ENCODE measurements around the gene SMOC2. TPM values are rescaled to one million over a fixed set of nuclear protein-coding genes. Genes with fewer than 3 reads are reported as not detected.

SMOC2 gene
- total RNA-seq, 2 donors from 2014 or later = 25.6 to 29.6 TPM

GRCh38 chr6:168452685-168453377, 11.8 kb downstream of the SMOC2 start:
- no peak overlapping the region for H3K27ac ChIP-seq
- H3K4me3 ChIP-seq = no peak overlapping the region
- no peaks in the 10 kb centered on the region for H3K27me3 ChIP-seq
- TF ChIP-seq CTCF (IDR thresholded peaks at IDR 0.05) = no peak
- H3K9me3 ChIP-seq = no peaks in the 10 kb centered on the region
- DNase-seq = no peak
- intact Hi-C loops (cut with DNase I) = no loop called here
- no peaks in the 10 kb centered on the region for H3K36me3 ChIP-seq
- peak overlapping the region in 1 of 2 donors; percentile 14 for H3K9ac ChIP-seq (ENCODE audit: low read depth in 2 of 2, low read length in 2 of 2)
- H3K4me1 ChIP-seq = no peaks in the 10 kb centered on the region

- Histone ChIP-seq H3K9me3 (no peaks in the 10 kb centered on the region), H3K27ac (no peak overlapping the region), H3K27me3 (no peaks in the 10 kb centered on the region), H3K4me3 (no peak overlapping the region), H3K36me3 (no peaks in the 10 kb centered on the region), H3K4me1 (no peaks in the 10 kb centered on the region), H3K9ac (ENCODE audit: low read depth in 2 of 2, low read length in 2 of 2) (no peak overlapping the region)
- intact Hi-C loops (cut with DNase I) = no loop called here
- peak; percentile 37 for DNase-seq
- no peak for TF ChIP-seq CTCF (IDR thresholded peaks at IDR 0.05)
Observed at GRCh38 chr6:168455847-168456530, 15.0 kb downstream of the SMOC2 start.

- no peak overlapping the region for H3K9ac ChIP-seq (ENCODE audit: low read depth in 2 of 2, low read length in 2 of 2)
- H3K27me3 ChIP-seq = no peaks in the 10 kb centered on the region
- no peaks in the 10 kb centered on the region for H3K36me3 ChIP-seq
- H3K4me3 ChIP-seq = no peak overlapping the region
- no peak for TF ChIP-seq CTCF (IDR thresholded peaks at IDR 0.05)
- H3K4me1 ChIP-seq = no peaks in the 10 kb centered on the region
- no peak overlapping the region for H3K27ac ChIP-seq
- no peaks in the 10 kb centered on the region for H3K9me3 ChIP-seq
- no peak for DNase-seq
- intact Hi-C loops (cut with DNase I) = no loop called here
Observed at GRCh38 chr6:168456907-168457652, 16.1 kb downstream of the SMOC2 start.

- DNase-seq = no peak
- Histone ChIP-seq H3K27ac (no peak overlapping the region), H3K27me3 (no peaks in the 10 kb centered on the region), H3K9ac (ENCODE audit: low read depth in 2 of 2, low read length in 2 of 2) (no peak overlapping the region), H3K9me3 (no peaks in the 10 kb centered on the region), H3K4me3 (no peak overlapping the region), H3K36me3 (no peaks in the 10 kb centered on the region), H3K4me1 (no peaks in the 10 kb centered on the region)
- TF ChIP-seq CTCF (IDR thresholded peaks at IDR 0.05) = no peak
- intact Hi-C loops (cut with DNase I) = no loop called here
Observed at GRCh38 chr6:168457653-168457934, 16.6 kb downstream of the SMOC2 start.

GRCh38 chr6:168458101-168458500, 17.1 kb downstream of the SMOC2 start:
- no peak for DNase-seq
- intact Hi-C loops (cut with DNase I) = no loop called here

More at GRCh38 chr6:168458101-168458500, 17.1 kb downstream of the SMOC2 start:
- H3K9me3 ChIP-seq = no peaks in the 10 kb centered on the region
- no peak overlapping the region for H3K4me3 ChIP-seq
- H3K36me3 ChIP-seq = no peaks in the 10 kb centered on the region
- TF ChIP-seq CTCF (IDR thresholded peaks at IDR 0.05) = no peak
- H3K27ac ChIP-seq = no peak overlapping the region
- H3K27me3 ChIP-seq = no peaks in the 10 kb centered on the region
- H3K9ac ChIP-seq (ENCODE audit: low read depth in 2 of 2, low read length in 2 of 2) = no peak overlapping the region
- no peaks in the 10 kb centered on the region for H3K4me1 ChIP-seq
